GM12891 (cell line): ENCODE data around the gene OTULINL.

ENCODE experiments used
- POLR2A ChIP-seq: IDR thresholded peaks from 2 replicates; pipeline ENCODE4 v1.6.1; 2011; ENCODE audit warnings: low read depth, low read length, control low read depth
- POLR2AphosphoS5 ChIP-seq: IDR thresholded peaks from 2 replicates; pipeline ENCODE4 v1.6.1; 2011; ENCODE audit warnings: low read depth, low read length, control low read depth
- SPI1 ChIP-seq: IDR thresholded peaks from 2 replicates; pipeline ENCODE4 v1.6.1; 2011; ENCODE audit warnings: low read depth, low read length, control low read depth
- TAF1 ChIP-seq: IDR thresholded peaks from 2 replicates; pipeline ENCODE4 v1.6.1; 2011; ENCODE audit warnings: low read depth, low read length, control low read depth

DNA sequence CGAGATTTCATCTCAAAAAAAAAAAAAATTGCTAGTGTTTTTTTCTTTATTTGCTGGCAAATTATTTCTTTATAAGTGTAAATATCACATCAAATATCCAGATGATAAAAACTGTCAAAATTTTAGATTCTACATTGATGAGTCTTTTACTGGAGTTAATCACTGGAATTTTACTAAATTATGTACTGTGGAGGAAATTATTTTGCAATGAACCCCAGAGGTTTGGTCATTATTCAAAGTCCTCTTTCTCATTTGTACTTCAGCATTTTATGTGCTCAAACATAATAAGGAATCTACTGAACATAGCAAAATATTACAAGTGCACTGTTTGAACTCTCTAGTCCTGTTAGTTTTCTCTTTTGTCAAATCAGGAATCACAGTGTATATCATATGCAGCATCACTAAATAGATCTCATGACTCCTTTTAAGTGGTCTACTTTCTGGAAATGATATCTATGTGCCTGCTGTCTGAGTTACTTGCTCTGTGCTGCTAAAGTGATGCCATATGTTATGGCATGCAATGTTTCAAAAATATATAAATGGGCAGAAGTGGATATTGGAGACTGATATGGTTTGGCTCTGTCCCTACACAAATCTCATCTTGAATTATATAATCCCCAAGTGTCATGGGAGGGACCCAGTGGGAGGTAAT is 18.0 kb downstream of the OTULINL start:
- TF ChIP-seq POLR2A (no peak), TAF1 (no peak), POLR2AphosphoS5 (no peak), SPI1 (no peak)
